B cell (primary cell): Measurements from ENCODE around the gene PPP1CC. TPM values are rescaled to one million over a fixed set of nuclear protein-coding genes. Genes with fewer than 3 reads are reported as not detected.

Experiments used
- ATAC-seq: fragments of 200-7000 bp; cut with Tn5 transposase; one replicate; pipeline ENCODE4 v1.10.0; 2021; ENCODE audit warnings: low read depth, mild to moderate bottlenecking, moderate number of reproducible peaks, moderate library complexity
- CTCF ChIA-PET: fragments of 350-600 bp; sonication (Branson Sonifier 250); formaldehyde crosslinking; loops from one replicate; lab custom pipeline; 2021; ENCODE audit warnings: antibody characterized with exemption, inconsistent platforms; lab: Charles Lee
- POLR2A ChIA-PET: fragments of 350-600 bp; sonication (Branson Sonifier 250); formaldehyde crosslinking; loops from one replicate; lab custom pipeline; 2021; ENCODE audit warnings: antibody characterized with exemption; lab: Charles Lee
- DNase-seq: peaks from one replicate; pipeline ENCODE4 v3.0.0; 2013
- H2AFZ ChIP-seq: 2 replicates; pipeline ENCODE4 v1.6.1; 2012; ENCODE audit warnings: mild to moderate bottlenecking, low read depth, low read length; ENCODE audit not compliant: insufficient read depth, poor library complexity, severe bottlenecking
- H3K27ac ChIP-seq, 2 donors: 1 replicate in 1 of 2; 2 replicates in 1 of 2; pipeline ENCODE4 v1.5.1; 2012 to 2013; ENCODE audit warnings: low read length in 2 of 2, mild to moderate bottlenecking in 2 of 2, moderate library complexity in 1 of 2
- H3K27me3 ChIP-seq, 4 experiments: fragments of 200-600 bp in 1 of 4; sonication (generic) in 1 of 4; replicated peaks in 1 of 4; 1 replicate in 2 of 4; 2 replicates in 2 of 4; pipeline versions ENCODE4 v1.6.1 to v1.7.0; 2013 to 2016; ENCODE audit warnings: low read length in 3 of 4, mild to moderate bottlenecking in 2 of 4, mixed read lengths in 1 of 4, moderate library complexity in 1 of 4; ENCODE audit not compliant: insufficient read depth in 4 of 4, control insufficient read depth in 3 of 4; ENCODE audit errors: control extremely low read depth in 1 of 4
- H3K36me3 ChIP-seq, 2 experiments: replicated peaks in 1 of 2; 1 replicate in 1 of 2; 2 replicates in 1 of 2; pipeline versions ENCODE4 v1.6.1 to v1.7.1; 2013; ENCODE audit warnings: low read length in 1 of 2; ENCODE audit not compliant: insufficient read depth in 2 of 2, control insufficient read depth in 1 of 2; ENCODE audit errors: control extremely low read depth in 1 of 2, extremely low read depth in 1 of 2
- H3K4me1 ChIP-seq, 2 donors: fragments of 200-600 bp in 1 of 2; sonication (generic) in 1 of 2; 1 replicate in 1 of 2; 2 replicates in 1 of 2; pipeline versions ENCODE4 v1.5.1 to v1.6.1; 2013 to 2017; ENCODE audit warnings: low read length in 2 of 2; ENCODE audit not compliant: control insufficient read depth in 2 of 2, insufficient read depth in 2 of 2
- H3K4me2 ChIP-seq: replicated peaks from 2 replicates; pipeline ENCODE3; 2012; ENCODE audit warnings: mild to moderate bottlenecking, low read depth, low read length; ENCODE audit not compliant: poor library complexity, severe bottlenecking
- H3K4me3 ChIP-seq, 5 experiments: fragments of 200-600 bp in 1 of 5; sonication (generic) in 1 of 5; 1 replicate in 3 of 5; 2 replicates in 2 of 5; pipeline versions ENCODE4 v1.5.1 to v1.7.0; 2011 to 2016; ENCODE audit warnings: low read length in 4 of 5, mild to moderate bottlenecking in 4 of 5, low read depth in 2 of 5, control low read depth in 1 of 5, moderate library complexity in 1 of 5; ENCODE audit not compliant: insufficient read depth in 1 of 5; ENCODE audit errors: control extremely low read depth in 1 of 5, extremely low read depth in 1 of 5
- H3K79me2 ChIP-seq: fragments of 200-600 bp; sonication (generic); one replicate; pipeline ENCODE4 v1.6.0; 2016; ENCODE audit warnings: low read length; ENCODE audit not compliant: control insufficient read depth, insufficient read depth
- H3K9ac ChIP-seq: fragments of 200-600 bp; sonication (generic); 2 replicates; pipeline ENCODE4 v1.6.1; 2017; ENCODE audit warnings: mild to moderate bottlenecking, low read length, moderate library complexity
- H3K9me3 ChIP-seq, 3 donors: one replicate each; pipeline versions ENCODE4 v1.6.1 to v1.7.1; 2013; ENCODE audit warnings: low read length in 2 of 3; ENCODE audit not compliant: control insufficient read depth in 2 of 3, insufficient read depth in 1 of 3; ENCODE audit errors: control extremely low read depth in 1 of 3
- H4K20me1 ChIP-seq: 2 replicates; pipeline ENCODE4 v1.6.0; 2012; ENCODE audit warnings: mild to moderate bottlenecking, low read length; ENCODE audit not compliant: insufficient read depth, control insufficient read depth, poor library complexity, severe bottlenecking
- H3K27ac Mint-ChIP-seq: one replicate; pipeline ENCODE4 v1.8.0; 2021; ENCODE audit warnings: mixed read lengths
- H3K27me3 Mint-ChIP-seq: one replicate; pipeline ENCODE4 v1.8.0; 2021; ENCODE audit warnings: mixed read lengths
- H3K4me1 Mint-ChIP-seq: one replicate; pipeline ENCODE4 v1.8.0; 2021; ENCODE audit warnings: mixed read lengths
- H3K4me3 Mint-ChIP-seq: one replicate; pipeline ENCODE4 v1.8.0; 2021; ENCODE audit warnings: mixed read lengths
- H3K9me3 Mint-ChIP-seq: one replicate; pipeline ENCODE4 v1.8.0; 2022; ENCODE audit warnings: mixed read lengths; ENCODE audit not compliant: insufficient read depth
- EZH2 ChIP-seq: IDR thresholded peaks from 2 replicates; pipeline ENCODE4 v1.6.1; 2012; ENCODE audit warnings: borderline replicate concordance, low read depth, mild to moderate bottlenecking, moderate library complexity, low read length; ENCODE audit not compliant: insufficient read depth, poor library complexity, severe bottlenecking
- WGBS: methylation state at CpG from one replicate; pipeline ENCODE4 v1.1.5; 2013; ENCODE audit warnings: missing lambda C conversion rate; ENCODE audit not compliant: insufficient coverage; 5-methylcytosine and 5-hydroxymethylcytosine counted together
- intact Hi-C: fragments of 100-400 bp; cut with micrococcal nuclease; formaldehyde crosslinking; loops from one replicate; pipeline ENCODE4 v1.10.0; 2022
- polyA plus RNA-seq: library from polyadenylated mRNA; depleted of rRNA; stranded (reverse); fragments of >200 nt; gene quantifications from 2 replicates; pipeline ENCODE4 v1.2.3, GENCODE V29; 2012
- total RNA-seq, 2 donors: library from RNA; stranded (reverse); fragments of 120-200 nt in 1 of 2; gene quantifications; 1 replicate in 1 of 2; 2 replicates in 1 of 2; pipeline versions ENCODE4 v1.2.3 to v1.2.4, GENCODE V29; 2013 to 2022
- TF ChIP-seq, protein P1 (sequence below): fragments of 200-600 bp; IDR thresholded peaks from one replicate; pipeline ENCODE4 v1.8.0; 2022; ENCODE audit warnings: antibody characterized with exemption, mild to moderate bottlenecking

PPP1CC gene
- total and polyA plus RNA-seq, 2 donors (not counting 1 experiment from before 2014, with no cell fraction given), result 70.0 to 146 TPM

DNA sequence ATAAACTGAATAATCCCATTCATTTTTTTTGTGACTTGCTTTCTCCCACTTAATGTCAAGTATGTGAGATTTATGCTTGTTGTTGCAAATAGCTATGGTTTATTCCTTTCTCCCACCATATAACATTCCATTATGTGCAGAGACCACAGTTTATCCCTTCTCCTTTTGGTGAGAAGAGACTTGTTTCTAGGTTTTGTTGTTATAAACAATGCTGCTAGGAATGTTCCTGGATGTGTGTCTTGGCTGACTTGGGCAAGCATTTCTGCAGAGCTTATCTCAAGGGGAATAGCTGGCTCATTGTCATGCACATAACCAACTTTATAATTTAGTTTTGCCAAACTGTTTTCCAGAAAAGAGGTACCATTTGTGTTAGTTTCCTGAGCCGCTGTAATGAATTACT, 47.6 kb upstream of the PPP1CC start:
- H3K36me3 ChIP-seq, result no peaks in the 10 kb centered on the region
- H3K4me2 ChIP-seq, result no peak overlapping the region
- Mint-ChIP-seq H3K27ac (no peak overlapping the region), H3K9me3 (no peaks in the 10 kb centered on the region), H3K27me3 (no peaks in the 10 kb centered on the region), H3K4me3 (no peak overlapping the region), H3K4me1 (no peaks in the 10 kb centered on the region)
- H3K4me3 ChIP-seq, result no peak overlapping the region
- 100% methylated on average over 1 of the region's 1 CpG for WGBS
- DNase-seq (no peak), ATAC-seq (no peak)
- TF ChIP-seq, protein P1, sequence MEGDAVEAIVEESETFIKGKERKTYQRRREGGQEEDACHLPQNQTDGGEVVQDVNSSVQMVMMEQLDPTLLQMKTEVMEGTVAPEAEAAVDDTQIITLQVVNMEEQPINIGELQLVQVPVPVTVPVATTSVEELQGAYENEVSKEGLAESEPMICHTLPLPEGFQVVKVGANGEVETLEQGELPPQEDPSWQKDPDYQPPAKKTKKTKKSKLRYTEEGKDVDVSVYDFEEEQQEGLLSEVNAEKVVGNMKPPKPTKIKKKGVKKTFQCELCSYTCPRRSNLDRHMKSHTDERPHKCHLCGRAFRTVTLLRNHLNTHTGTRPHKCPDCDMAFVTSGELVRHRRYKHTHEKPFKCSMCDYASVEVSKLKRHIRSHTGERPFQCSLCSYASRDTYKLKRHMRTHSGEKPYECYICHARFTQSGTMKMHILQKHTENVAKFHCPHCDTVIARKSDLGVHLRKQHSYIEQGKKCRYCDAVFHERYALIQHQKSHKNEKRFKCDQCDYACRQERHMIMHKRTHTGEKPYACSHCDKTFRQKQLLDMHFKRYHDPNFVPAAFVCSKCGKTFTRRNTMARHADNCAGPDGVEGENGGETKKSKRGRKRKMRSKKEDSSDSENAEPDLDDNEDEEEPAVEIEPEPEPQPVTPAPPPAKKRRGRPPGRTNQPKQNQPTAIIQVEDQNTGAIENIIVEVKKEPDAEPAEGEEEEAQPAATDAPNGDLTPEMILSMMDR, result no peak
- TF ChIP-seq EZH2, result no peak
- POLR2A ChIA-PET, result no interaction called here
- H3K9me3 ChIP-seq, result no peaks in the 10 kb centered on the region
- H2AFZ ChIP-seq, result no peak overlapping the region
- intact Hi-C loops, result no loop called here
- CTCF ChIA-PET, result interaction anchor here (1.1 kb wide), 1 partner anchor 15 kb away, joined by 3 read pairs; no protein-coding TSS in a partner anchor
- no peaks in the 10 kb centered on the region for H4K20me1 ChIP-seq
- no peaks in the 10 kb centered on the region for H3K4me1 ChIP-seq
- H3K27ac ChIP-seq, result no peak overlapping the region
- H3K79me2 ChIP-seq, result no peaks in the 10 kb centered on the region
- H3K27me3 ChIP-seq, result no peaks in the 10 kb centered on the region
- H3K9ac ChIP-seq, result no peak overlapping the region

DNA sequence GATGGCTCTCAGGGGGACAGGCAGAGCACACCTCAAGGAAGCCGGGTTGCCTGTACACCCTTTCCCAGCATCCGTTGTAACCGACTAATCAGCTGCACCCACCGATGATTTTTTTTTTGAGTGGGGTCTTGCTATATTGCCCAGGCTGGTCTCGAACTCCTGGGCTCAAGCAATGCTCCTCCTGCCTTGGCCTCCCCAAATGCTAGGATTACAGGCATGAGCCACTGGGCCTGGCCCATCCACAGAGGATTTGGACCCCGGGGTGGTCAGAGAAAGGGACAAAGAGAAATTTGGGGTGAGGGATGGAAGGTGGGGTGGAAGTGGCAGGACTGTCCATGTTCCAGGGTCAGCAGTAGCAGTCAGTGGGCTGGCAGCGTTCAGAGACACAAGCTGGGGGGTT, 43.3 kb upstream of the PPP1CC start:
- WGBS, result 94% methylated on average over 7 of the region's 7 CpGs

More for the DNA sequence above, 43.3 kb upstream of the PPP1CC start:
- no peak overlapping the region for H3K27ac ChIP-seq
- H2AFZ ChIP-seq, result no peak overlapping the region
- ChIA-PET POLR2A (no interaction called here), CTCF (interaction anchor here (0.6 kb wide), 1 partner anchor 10 kb away, joined by 4 read pairs; no protein-coding TSS in a partner anchor)
- no peak overlapping the region for H3K9ac ChIP-seq
- ATAC-seq (no peak), DNase-seq (no peak)
- H3K9me3 ChIP-seq, result no peaks in the 10 kb centered on the region
- no peak overlapping the region for H3K27ac Mint-ChIP-seq
- no peak overlapping the region for H3K4me3 Mint-ChIP-seq
- no peaks in the 10 kb centered on the region for H3K27me3 Mint-ChIP-seq
- H3K4me1 ChIP-seq, result no peaks in the 10 kb centered on the region
- H3K36me3 ChIP-seq, result no peaks in the 10 kb centered on the region
- no peak overlapping the region for H3K4me3 ChIP-seq
- H3K4me1 Mint-ChIP-seq, result no peaks in the 10 kb centered on the region
- no peak for TF ChIP-seq EZH2
- TF ChIP-seq, protein P1, result no peak
- no peaks in the 10 kb centered on the region for H3K9me3 Mint-ChIP-seq
- H3K79me2 ChIP-seq, result no peaks in the 10 kb centered on the region
- H4K20me1 ChIP-seq, result no peaks in the 10 kb centered on the region
- no peak overlapping the region for H3K4me2 ChIP-seq
- H3K27me3 ChIP-seq, result no peaks in the 10 kb centered on the region
- intact Hi-C loops, result no loop called here
